Testis (tissue), 3 donors: ENCODE measurements around the gene CBLC. TPM values are rescaled to one million over a fixed set of nuclear protein-coding genes. Genes with fewer than 3 reads are reported as not detected.

Source experiments
- DNase-seq: peaks from one replicate; pipeline ENCODE4 v3.0.0-alpha.2; 2019
- H3K27ac ChIP-seq, 2 donors: fragments of 200-600 bp; sonication (generic); one replicate each; pipeline ENCODE4 v1.5.1; 2019
- H3K27me3 ChIP-seq: fragments of 200-600 bp; sonication (generic); one replicate; pipeline ENCODE4 v1.5.1; 2019
- H3K36me3 ChIP-seq: fragments of 200-600 bp; sonication (generic); one replicate; pipeline ENCODE4 v1.5.1; 2017; ENCODE audit warnings: low read depth; ENCODE audit errors: missing control alignments
- H3K4me1 ChIP-seq: fragments of 200-600 bp; sonication (generic); one replicate; pipeline ENCODE4 v1.5.1; 2019
- H3K4me3 ChIP-seq, 2 donors: fragments of 200-600 bp; sonication (generic); one replicate each; pipeline ENCODE4 v1.5.1; 2017 to 2019
- H3K9me3 ChIP-seq: fragments of 200-600 bp; sonication (generic); one replicate; pipeline ENCODE4 v1.5.1; 2017
- CTCF ChIP-seq, 3 experiments: fragments of 450-650 bp in 2 of 3; fragments of 200-600 bp in 1 of 3; sonication (generic) in 1 of 3; IDR thresholded peaks; one replicate each; pipeline ENCODE4 v1.5.1; 2016 to 2019; ENCODE audit warnings: antibody characterized with exemption in 3 of 3, mild to moderate bottlenecking in 2 of 3, moderate library complexity in 1 of 3
- POLR2A ChIP-seq: fragments of 450-650 bp; IDR thresholded peaks from one replicate; pipeline ENCODE4 v1.6.1; 2017; ENCODE audit warnings: antibody characterized with exemption, mild to moderate bottlenecking, moderate library complexity
- WGBS, 2 donors: methylation state at CpG; one replicate each; pipeline ENCODE4 v1.1.5; 2018; 5-methylcytosine and 5-hydroxymethylcytosine counted together
- intact Hi-C: fragments of 100-400 bp; cut with DNase I; formaldehyde crosslinking; loops from one replicate; pipeline ENCODE4 v1.15.1; 2023; ENCODE audit warnings: low total_unique reads
- polyA plus RNA-seq: library from polyadenylated mRNA; stranded (reverse); fragments of 350-450 nt; fragmentation: Illumina TruSeq; extraction: RNeasy Lipid Tissue Mini Kit (QIAGEN cat#74804); gene quantifications from one replicate; pipeline ENCODE4 v1.2.3, GENCODE V29; 2014; ENCODE audit warnings: low read depth, low replicate concordance; ENCODE audit not compliant: insufficient read depth
- total RNA-seq, 2 donors: library from RNA; depleted of rRNA; stranded (reverse); fragments of >200 nt; gene quantifications; one replicate each; pipeline ENCODE4 v1.2.3, GENCODE V29; 2016

Gene CBLC
- total and polyA plus RNA-seq, 3 donors from 2014 or later: 1.9 to 6.9 (median 4.9) TPM

DNA sequence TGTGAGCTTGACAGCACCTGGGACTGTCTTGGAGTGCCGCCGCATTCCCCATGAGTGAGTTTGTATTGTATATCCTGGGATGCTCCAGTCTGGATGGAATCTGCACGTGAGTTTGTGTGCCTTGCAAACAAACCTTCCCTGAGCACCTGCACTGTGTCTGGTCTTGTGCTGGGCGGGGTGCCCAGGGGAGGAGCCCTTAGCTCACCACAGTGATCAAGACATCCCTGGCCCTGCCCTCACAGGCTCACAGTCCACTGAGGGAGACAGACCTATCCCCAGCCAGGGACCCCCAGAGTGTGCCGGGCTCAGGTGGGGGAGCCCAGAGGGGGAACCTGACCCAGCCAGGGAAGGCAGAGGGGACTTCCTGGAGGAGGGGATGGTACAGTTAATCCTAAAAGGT lies 29.5 kb downstream of the CBLC start:
- no peak for DNase-seq
- Histone ChIP-seq H3K36me3 (no peaks in the 10 kb centered on the region), H3K9me3 (no peaks in the 10 kb centered on the region), H3K27me3 (no peaks in the 10 kb centered on the region), H3K4me1 (peaks cover 21% of the 10 kb centered on the region), H3K27ac (no peak overlapping the region), H3K4me3 (no peak overlapping the region)
- 71 to 81% methylated on average over 3 to 5 of the region's 5 CpGs for WGBS, 2 donors
- TF ChIP-seq CTCF (IDR thresholded peaks at IDR 0.05) (no peak), POLR2A (no peak)
- intact Hi-C loops: loop anchor here (5.0 kb wide), 1 partner anchor 35 kb away; no protein-coding TSS in a partner anchor

DNA sequence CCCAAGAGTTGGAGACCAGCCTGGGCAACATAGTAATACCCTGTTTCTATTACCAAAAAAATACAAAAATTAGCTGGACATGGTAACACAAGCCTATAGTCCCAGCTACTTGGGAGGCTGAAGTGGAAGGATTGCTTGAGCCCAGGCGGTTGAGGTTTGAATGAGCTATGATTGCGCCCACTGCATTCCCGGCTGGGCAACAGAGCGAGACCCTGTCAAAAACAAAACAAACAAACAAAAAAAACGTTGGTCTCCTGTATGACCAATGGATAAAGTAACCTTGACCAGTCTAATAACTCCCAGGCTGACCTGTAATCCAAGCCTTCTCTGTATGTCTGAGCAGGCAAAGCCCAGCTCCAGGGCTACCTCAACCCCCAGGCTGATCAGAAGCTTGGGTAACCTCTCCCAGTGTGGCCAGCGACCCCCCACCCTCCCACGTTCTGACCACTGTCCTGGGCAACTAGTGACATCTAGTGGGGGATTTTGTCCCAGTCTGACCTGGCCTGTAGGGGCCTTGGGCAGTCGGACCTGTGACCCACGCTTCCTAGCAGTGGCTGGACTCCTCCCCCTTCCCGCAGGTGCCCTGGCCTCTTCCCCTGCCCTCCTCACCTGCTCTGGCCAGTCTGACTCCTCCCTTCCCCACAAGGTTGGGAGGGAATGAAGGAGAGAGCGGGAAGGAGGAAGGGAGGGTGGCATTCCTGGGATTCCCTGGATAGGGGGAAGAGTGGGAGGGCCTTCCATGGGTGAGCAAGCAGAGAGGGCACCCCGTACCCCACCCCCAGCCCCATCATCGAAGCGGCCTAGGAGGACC lies 30.2 kb downstream of the CBLC start:
- peak overlapping the region in 1 of 2 donors; percentile 63 for H3K4me3 ChIP-seq
- H3K27me3 ChIP-seq: no peaks in the 10 kb centered on the region
- DNase-seq: no peak
- H3K27ac ChIP-seq: peak overlapping the region; percentile 14 to 59
- H3K9me3 ChIP-seq: no peaks in the 10 kb centered on the region
- H3K36me3 ChIP-seq: no peaks in the 10 kb centered on the region
- TF ChIP-seq POLR2A: no peak
- peak; percentile 12 to 41 (median 31) for TF ChIP-seq CTCF (IDR thresholded peaks at IDR 0.05)
- 31 to 33% methylated on average over 14 of the region's 14 CpGs for WGBS, 2 donors
- H3K4me1 ChIP-seq: peaks cover 21% of the 10 kb centered on the region
- intact Hi-C loops: loop anchor here (5.0 kb wide), 1 partner anchor 34 kb away; no protein-coding TSS in a partner anchor

- TF ChIP-seq POLR2A (no peak), CTCF (IDR thresholded peaks at IDR 0.05) (no peak)
- Histone ChIP-seq H3K27ac (peak within 1 kb of the TSS; percentile 14 to 59), H3K4me3 (peak within 1 kb of the TSS; percentile 48 to 63), H3K9me3 (no peaks in the 10 kb centered on the region), H3K36me3 (no peaks in the 10 kb centered on the region), H3K27me3 (no peaks in the 10 kb centered on the region), H3K4me1 (peaks cover 21% of the 10 kb centered on the region)
- peak; percentile 85 for DNase-seq
- intact Hi-C loops: loop anchor here (5.0 kb wide), 1 partner anchor 34 kb away; no protein-coding TSS in a partner anchor
- 2 to 11% methylated on average over 3 to 29 of the region's 59 CpGs for WGBS, 2 donors
Measured at GRCh38 chr19:44808463-44809371, 31.0 kb downstream of the CBLC start, which contains the start of gene BCAM. Gene BCAM, plus strand, starts transcription at chr19:44809103. Its CDS starts 22 bp downstream, at chr19:44809125.

DNA sequence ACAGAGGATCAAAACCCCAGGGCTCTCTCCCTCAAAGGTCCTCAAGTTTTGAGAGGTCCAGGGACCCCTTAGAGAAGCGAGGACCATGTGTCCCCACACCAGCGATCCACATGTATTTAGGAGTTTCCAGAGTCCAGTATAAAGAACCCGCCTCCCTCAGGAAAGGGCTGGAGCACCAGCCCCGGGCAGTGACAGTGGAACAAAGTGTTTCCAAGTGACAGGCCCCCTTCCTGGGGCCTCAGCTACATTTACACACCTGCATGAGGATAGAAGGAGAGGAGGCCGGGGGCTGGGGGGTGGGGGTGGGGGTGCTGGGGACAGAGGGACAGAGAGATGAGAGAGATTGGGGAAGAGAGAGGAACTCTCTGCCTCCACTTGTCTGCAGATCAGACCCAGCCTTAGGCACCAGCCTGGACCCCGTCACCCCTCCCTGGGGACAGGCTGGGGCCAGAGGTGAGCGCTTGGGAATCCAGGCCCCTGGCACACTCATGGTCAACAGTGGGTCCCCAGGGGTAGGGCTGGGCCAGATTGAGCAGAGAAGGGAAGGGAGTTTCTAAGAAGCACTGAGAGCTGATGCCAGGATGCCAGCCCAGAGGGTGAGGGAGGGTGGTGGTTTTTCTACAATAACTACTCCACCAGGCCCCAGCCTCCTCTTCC lies 32.0 kb downstream of the CBLC start:
- no peak for DNase-seq
- H3K9me3 ChIP-seq: no peaks in the 10 kb centered on the region
- peak overlapping the region in 1 of 2 donors; percentile 63 for H3K4me3 ChIP-seq
- TF ChIP-seq POLR2A (no peak), CTCF (IDR thresholded peaks at IDR 0.05) (no peak)
- H3K4me1 ChIP-seq: peaks cover 21% of the 10 kb centered on the region
- H3K36me3 ChIP-seq: no peaks in the 10 kb centered on the region
- intact Hi-C loops: loop anchor here (5.0 kb wide), 1 partner anchor 33 kb away; no protein-coding TSS in a partner anchor
- no peaks in the 10 kb centered on the region for H3K27me3 ChIP-seq
- WGBS, 2 donors: 34 to 41% methylated on average over 6 to 7 of the region's 7 CpGs
- H3K27ac ChIP-seq: peak overlapping the region in 1 of 2 donors; percentile 47
